MCF 10A (cell line): Measurements from ENCODE around the gene HOMEZ. TPM values are rescaled to one million over a fixed set of nuclear protein-coding genes. Genes with fewer than 3 reads are reported as not detected.

Experiments used
- BruUV-seq: library from RNA; stranded (reverse); fragments of 400-500 nt; replicated peaks from 2 replicates; lab custom pipeline; 2021; lab: Mats Ljungman, UMichigan
- CTCF ChIA-PET: fragments of 300-600 bp; sonication (Branson Sonifier 250); formaldehyde crosslinking; extraction: SDS; loops from one replicate; lab custom pipeline; 2021; ENCODE audit warnings: antibody characterized with exemption, inconsistent platforms; lab: Yijun Ruan, JAX
- POLR2A ChIA-PET: fragments of 300-600, 350-650 bp; sonication (Branson Sonifier 250); formaldehyde crosslinking; extraction: SDS; loops from one replicate; lab custom pipeline; 2020; ENCODE audit warnings: antibody characterized with exemption, inconsistent platforms; lab: Yijun Ruan, JAX
- DNase-seq: peaks from one replicate; pipeline ENCODE4 v3.0.0-alpha.2; 2018; ENCODE audit not compliant: unreplicated experiment
- H3K27ac Mint-ChIP-seq: one replicate; pipeline ENCODE4 v1.8.0; 2022; ENCODE audit warnings: mild to moderate bottlenecking, low read depth, mixed read lengths; ENCODE audit not compliant: unreplicated experiment
- H3K27me3 Mint-ChIP-seq: one replicate; pipeline ENCODE4 v1.8.0; 2022; ENCODE audit warnings: mixed read lengths; ENCODE audit not compliant: insufficient read depth, unreplicated experiment
- H3K36me3 Mint-ChIP-seq: one replicate; pipeline ENCODE4 v1.8.0; 2022; ENCODE audit warnings: mild to moderate bottlenecking, moderate library complexity, mixed read lengths; ENCODE audit not compliant: insufficient read depth, unreplicated experiment
- H3K4me1 Mint-ChIP-seq: one replicate; pipeline ENCODE4 v1.8.0; 2022; ENCODE audit warnings: mixed read lengths; ENCODE audit not compliant: insufficient read depth, unreplicated experiment
- H3K4me3 Mint-ChIP-seq: one replicate; pipeline ENCODE4 v1.8.0; 2022; ENCODE audit warnings: mild to moderate bottlenecking, moderate library complexity, mixed read lengths; ENCODE audit not compliant: unreplicated experiment
- H3K9me3 Mint-ChIP-seq: one replicate; pipeline ENCODE4 v1.8.0; 2022; ENCODE audit warnings: mixed read lengths; ENCODE audit not compliant: unreplicated experiment
- CTCF ChIP-seq: fragments of 200-600 bp; IDR thresholded peaks from one replicate; pipeline ENCODE4 v1.8.0; 2022; ENCODE audit warnings: antibody characterized with exemption, mild to moderate bottlenecking; ENCODE audit not compliant: unreplicated experiment
- intact Hi-C: fragments of 100-400 bp; cut with micrococcal nuclease; formaldehyde crosslinking; loops from 2 replicates; pipeline ENCODE4 v1.14.1; 2022
- total RNA-seq: library from RNA; stranded (reverse); gene quantifications from 2 replicates; pipeline ENCODE4 v1.2.3, GENCODE V29; 2022

The HOMEZ gene
- total RNA-seq, 1 experiment from 2014 or later, result 9.3 TPM

- Mint-ChIP-seq H3K27me3 (no peaks in the 10 kb centered on the region), H3K36me3 (no peaks in the 10 kb centered on the region), H3K9me3 (no peaks in the 10 kb centered on the region), H3K27ac (peak overlapping the region; percentile 75), H3K4me1 (peaks cover 8% of the 10 kb centered on the region), H3K4me3 (peak overlapping the region; percentile 97)
- DNase-seq, result no peak
- no TSS peak for BruUV-seq
- ChIA-PET POLR2A (interaction anchor here (0.6 to 4.5 kb wide), 17 partner anchors 8 to 268 kb away, joined by 3 to 60 read pairs (median 4); partner anchors contain the start of genes ACIN1, BCL2L2, C14orf119 and PABPN1), CTCF (interaction anchor here (0.7 to 2.8 kb wide), 8 partner anchors 9 to 166 kb away, joined by 3 to 27 read pairs (median 5); no protein-coding TSS in a partner anchor)
- TF ChIP-seq CTCF, result no peak
- intact Hi-C loops, result loop anchor here (5.0 kb wide), 1 partner anchor 100 kb away; no protein-coding TSS in a partner anchor
These were observed 1.1 kb upstream of the HOMEZ start for GRCh38 chr14:23286902-23287479.

GRCh38 chr14:23285530-23286019 lies 357 bp downstream of the HOMEZ start:
- no peak for TF ChIP-seq CTCF

GRCh38 chr14:23284654-23285529 lies 1.0 kb downstream of the HOMEZ start:
- Mint-ChIP-seq H3K36me3 (no peaks in the 10 kb centered on the region), H3K4me3 (peak overlapping the region; percentile 97), H3K9me3 (no peaks in the 10 kb centered on the region), H3K27ac (peak overlapping the region; percentile 75), H3K4me1 (peaks cover 8% of the 10 kb centered on the region), H3K27me3 (no peaks in the 10 kb centered on the region)
- peak; percentile 28 for DNase-seq
- ChIA-PET POLR2A (interaction anchor here (0.7 to 4.5 kb wide), 10 partner anchors 10 to 282 kb away, joined by 3 to 60 read pairs (median 10); partner anchors contain the start of genes BCL2L2, PABPN1, PPP1R3E and THTPA), CTCF (interaction anchor here (0.6 to 2.1 kb wide), 4 partner anchors 15 to 161 kb away, joined by 3 to 14 read pairs (median 7); partner anchors contain the start of gene PPP1R3E)
- intact Hi-C loops, result loop anchor here (5.0 kb wide), 1 partner anchor 98 kb away; no protein-coding TSS in a partner anchor
- no peak for TF ChIP-seq CTCF
- TSS peak; percentile 35 for BruUV-seq

More at GRCh38 chr14:23285530-23286019, 357 bp downstream of the HOMEZ start:
- Mint-ChIP-seq H3K4me3 (peak overlapping the region; percentile 97), H3K4me1 (peaks cover 8% of the 10 kb centered on the region), H3K36me3 (no peaks in the 10 kb centered on the region), H3K27ac (peak overlapping the region; percentile 75), H3K27me3 (no peaks in the 10 kb centered on the region), H3K9me3 (no peaks in the 10 kb centered on the region)
- intact Hi-C loops, result loop anchor here (5.0 kb wide), 1 partner anchor 98 kb away; no protein-coding TSS in a partner anchor
- no TSS peak for BruUV-seq
- ChIA-PET POLR2A (interaction anchor here (0.7 to 4.5 kb wide), 16 partner anchors 9 to 281 kb away, joined by 3 to 60 read pairs (median 5); partner anchors contain the start of genes ACIN1, BCL2L2, C14orf119 and PABPN1), CTCF (interaction anchor here (0.6 to 2.8 kb wide), 4 partner anchors 10 to 162 kb away, joined by 3 to 27 read pairs (median 12); no protein-coding TSS in a partner anchor)
- no peak for DNase-seq
